A549 (cell line): ENCODE data around the gene SHC1.

Experiments used
- POLR2A ChIP-seq: IDR thresholded peaks from 2 replicates; pipeline ENCODE4 v1.6.1; 2012; ENCODE audit warnings: mild to moderate bottlenecking, low read length
- TF ChIP-seq, protein P1 (sequence below): fragments of >200 bp; sonication (Bioruptor Twin); formaldehyde crosslinking; IDR thresholded peaks from 3 replicates; pipeline ENCODE4 v1.5.1; 2016

DNA sequence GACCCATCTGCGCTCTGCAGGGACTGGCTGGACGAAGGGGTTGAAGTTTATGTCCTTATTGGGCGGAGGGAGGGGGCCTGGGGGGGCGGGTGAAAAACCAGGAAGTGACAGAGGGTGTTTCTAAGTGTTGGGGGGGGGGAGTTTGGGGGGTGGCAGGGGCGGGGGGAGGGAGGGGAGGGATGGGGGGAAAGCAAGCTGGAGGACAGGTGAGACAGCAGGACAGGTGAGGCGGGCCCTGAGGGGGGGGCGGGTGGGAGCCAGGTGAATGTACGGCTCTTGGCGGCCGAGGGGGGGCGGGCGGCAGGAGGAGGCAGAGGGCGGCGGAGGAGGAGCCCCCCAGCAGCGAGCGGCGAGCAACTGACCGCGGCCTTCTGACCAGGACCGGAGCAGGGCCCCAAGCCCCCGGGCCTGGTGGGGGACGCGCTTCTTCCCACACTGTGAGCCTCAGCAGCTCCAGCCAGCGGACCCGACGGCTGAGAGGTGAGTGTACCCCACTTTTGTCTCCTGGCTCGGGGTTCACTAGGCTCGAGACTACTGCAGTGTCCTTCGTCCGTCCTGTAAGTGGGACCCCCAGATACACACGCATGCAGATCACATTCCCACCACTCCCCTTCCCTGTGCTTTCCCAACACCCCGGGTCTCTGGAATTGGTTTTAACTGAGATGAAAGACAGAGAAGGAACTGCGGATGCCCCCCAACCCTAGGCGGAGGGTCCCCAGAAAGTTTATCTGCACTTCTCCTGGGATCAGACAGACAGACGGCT lies 32.1 kb upstream of the SHC1 start, which contains the start of gene ZBTB7B:
- TF ChIP-seq POLR2A = no peak
- TF ChIP-seq, protein P1, sequence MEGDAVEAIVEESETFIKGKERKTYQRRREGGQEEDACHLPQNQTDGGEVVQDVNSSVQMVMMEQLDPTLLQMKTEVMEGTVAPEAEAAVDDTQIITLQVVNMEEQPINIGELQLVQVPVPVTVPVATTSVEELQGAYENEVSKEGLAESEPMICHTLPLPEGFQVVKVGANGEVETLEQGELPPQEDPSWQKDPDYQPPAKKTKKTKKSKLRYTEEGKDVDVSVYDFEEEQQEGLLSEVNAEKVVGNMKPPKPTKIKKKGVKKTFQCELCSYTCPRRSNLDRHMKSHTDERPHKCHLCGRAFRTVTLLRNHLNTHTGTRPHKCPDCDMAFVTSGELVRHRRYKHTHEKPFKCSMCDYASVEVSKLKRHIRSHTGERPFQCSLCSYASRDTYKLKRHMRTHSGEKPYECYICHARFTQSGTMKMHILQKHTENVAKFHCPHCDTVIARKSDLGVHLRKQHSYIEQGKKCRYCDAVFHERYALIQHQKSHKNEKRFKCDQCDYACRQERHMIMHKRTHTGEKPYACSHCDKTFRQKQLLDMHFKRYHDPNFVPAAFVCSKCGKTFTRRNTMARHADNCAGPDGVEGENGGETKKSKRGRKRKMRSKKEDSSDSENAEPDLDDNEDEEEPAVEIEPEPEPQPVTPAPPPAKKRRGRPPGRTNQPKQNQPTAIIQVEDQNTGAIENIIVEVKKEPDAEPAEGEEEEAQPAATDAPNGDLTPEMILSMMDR = no peak
